Suppressor macrophage treated with lipopolysaccharide for 4 hours (primary cell): Measurements from ENCODE around the gene NUB1.

ENCODE experiments used
- DNase-seq: peaks from one replicate; pipeline ENCODE4 v3.0.0-alpha.2; 2020

The NUB1 gene

GRCh38 chr7:151379534-151380198, 38.1 kb downstream of the NUB1 start:
- no peak for DNase-seq

GRCh38 chr7:151380199-151381097, 38.8 kb downstream of the NUB1 start:
- no peak for DNase-seq

- peak; percentile 17 for DNase-seq
Observed at GRCh38 chr7:151381098-151381347, 39.4 kb downstream of the NUB1 start.

- peak; percentile 12 for DNase-seq
Observed at GRCh38 chr7:151381348-151382078, 39.9 kb downstream of the NUB1 start.

- DNase-seq: no peak
Observed at GRCh38 chr7:151382079-151382885, 40.7 kb downstream of the NUB1 start.

- no peak for DNase-seq
Observed at GRCh38 chr7:151383638-151384351, 42.2 kb downstream of the NUB1 start.

GRCh38 chr7:151384352-151384697, 42.7 kb downstream of the NUB1 start:
- DNase-seq: no peak

GRCh38 chr7:151384776-151385625, 43.4 kb downstream of the NUB1 start:
- DNase-seq: no peak

- DNase-seq: no peak
Observed at GRCh38 chr7:151385626-151386300, 44.2 kb downstream of the NUB1 start.

- no peak for DNase-seq
Observed at GRCh38 chr7:151386301-151387160, 44.9 kb downstream of the NUB1 start.

GRCh38 chr7:151387161-151388006, 45.8 kb downstream of the NUB1 start:
- DNase-seq: no peak

GRCh38 chr7:151388007-151388297, 46.3 kb downstream of the NUB1 start:
- DNase-seq: no peak

GRCh38 chr7:151388430-151388829, 46.8 kb downstream of the NUB1 start:
- no peak for DNase-seq

GRCh38 chr7:151389096-151389767, 47.6 kb downstream of the NUB1 start:
- no peak for DNase-seq

- DNase-seq: peak; percentile 31
Observed at GRCh38 chr7:151389768-151390597, 48.4 kb downstream of the NUB1 start.

GRCh38 chr7:151390598-151391357, 49.2 kb downstream of the NUB1 start:
- DNase-seq: no peak

GRCh38 chr7:151391358-151391730, 49.7 kb downstream of the NUB1 start:
- no peak for DNase-seq
